Heart left ventricle (tissue), 13 donors: ENCODE measurements around the gene PLA2G3.

Experiments used
- POLR2A ChIP-seq, 2 donors: fragments of 450-650 bp; IDR thresholded peaks; one replicate each; pipeline ENCODE4 v1.6.1; 2017; ENCODE audit warnings: antibody characterized with exemption in 2 of 2, mild to moderate bottlenecking in 2 of 2, moderate library complexity in 2 of 2
- TF ChIP-seq, protein P1 (sequence below), 12 donors: fragments of 200-600 bp; sonication (generic) in 4 of 12; IDR thresholded peaks; one replicate each; pipeline versions ENCODE4 v1.5.0 to v1.8.0; 2018 to 2022; ENCODE audit warnings: antibody characterized with exemption in 12 of 12, mild to moderate bottlenecking in 5 of 12
- donor health status: ischemic (EF 13 %, LVEDD 7.1; RV severe dilation, severe dysfunction).
- donor health status: DM: no; HTN: yes; CAD: no.
- donor health status: DM: no; HTN: no; CAD: no.
- donor health status: ischemic (EF 25% LVEDD 6.9; RV normal size, moderate dysfunction).
- donor health status: ischemic (EF 25% LVEDD 5.7; RV mildly dilated, moderate dysfunction).
- donor health status: ischemic (EF 35%, LVEDD 5.7; RV mildly dilated, moderate dysfunction).
- donor health status: nonischemic (EF 11% LVEDD 7.7; RV severe dilation, severe dysfunction).
- donor health status: DM: yes; HTN: yes; CAD: no.
- donor health status: PGD.
- donor health status: ischemic (EF 29% LVEDD 5.4; RV normal size, mild dysfunction).
- donor health status: nonischemic (EF 23%, LVEDD 6.1; RV moderate dilation, normal function).

DNA sequence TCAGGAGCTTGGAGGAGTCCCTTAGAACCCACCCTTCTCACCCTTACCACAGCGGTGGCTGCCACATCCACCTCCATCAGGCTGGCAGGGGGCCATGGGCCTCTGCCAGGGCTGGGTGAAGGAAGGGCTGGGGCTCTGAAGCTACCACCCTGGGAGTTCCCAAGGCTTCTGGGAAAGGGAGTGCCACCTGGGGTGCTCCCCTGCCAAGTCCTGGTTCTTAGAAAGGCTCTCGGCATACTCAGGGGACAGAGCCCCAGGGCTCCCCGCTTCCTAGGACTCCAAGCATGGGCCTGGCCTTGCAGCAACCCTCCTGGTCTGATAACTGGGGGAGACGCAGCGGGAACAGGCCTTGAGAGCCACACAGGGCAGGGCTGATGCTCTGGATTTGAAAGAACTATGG lies 438 bp upstream of the PLA2G3 start:
- TF ChIP-seq, protein P1, sequence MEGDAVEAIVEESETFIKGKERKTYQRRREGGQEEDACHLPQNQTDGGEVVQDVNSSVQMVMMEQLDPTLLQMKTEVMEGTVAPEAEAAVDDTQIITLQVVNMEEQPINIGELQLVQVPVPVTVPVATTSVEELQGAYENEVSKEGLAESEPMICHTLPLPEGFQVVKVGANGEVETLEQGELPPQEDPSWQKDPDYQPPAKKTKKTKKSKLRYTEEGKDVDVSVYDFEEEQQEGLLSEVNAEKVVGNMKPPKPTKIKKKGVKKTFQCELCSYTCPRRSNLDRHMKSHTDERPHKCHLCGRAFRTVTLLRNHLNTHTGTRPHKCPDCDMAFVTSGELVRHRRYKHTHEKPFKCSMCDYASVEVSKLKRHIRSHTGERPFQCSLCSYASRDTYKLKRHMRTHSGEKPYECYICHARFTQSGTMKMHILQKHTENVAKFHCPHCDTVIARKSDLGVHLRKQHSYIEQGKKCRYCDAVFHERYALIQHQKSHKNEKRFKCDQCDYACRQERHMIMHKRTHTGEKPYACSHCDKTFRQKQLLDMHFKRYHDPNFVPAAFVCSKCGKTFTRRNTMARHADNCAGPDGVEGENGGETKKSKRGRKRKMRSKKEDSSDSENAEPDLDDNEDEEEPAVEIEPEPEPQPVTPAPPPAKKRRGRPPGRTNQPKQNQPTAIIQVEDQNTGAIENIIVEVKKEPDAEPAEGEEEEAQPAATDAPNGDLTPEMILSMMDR (IDR thresholded peaks at IDR 0.05): no peak
- TF ChIP-seq POLR2A (IDR thresholded peaks at IDR 0.05): no peak
